ENCODE results near the gene GPM6B.

DNA sequence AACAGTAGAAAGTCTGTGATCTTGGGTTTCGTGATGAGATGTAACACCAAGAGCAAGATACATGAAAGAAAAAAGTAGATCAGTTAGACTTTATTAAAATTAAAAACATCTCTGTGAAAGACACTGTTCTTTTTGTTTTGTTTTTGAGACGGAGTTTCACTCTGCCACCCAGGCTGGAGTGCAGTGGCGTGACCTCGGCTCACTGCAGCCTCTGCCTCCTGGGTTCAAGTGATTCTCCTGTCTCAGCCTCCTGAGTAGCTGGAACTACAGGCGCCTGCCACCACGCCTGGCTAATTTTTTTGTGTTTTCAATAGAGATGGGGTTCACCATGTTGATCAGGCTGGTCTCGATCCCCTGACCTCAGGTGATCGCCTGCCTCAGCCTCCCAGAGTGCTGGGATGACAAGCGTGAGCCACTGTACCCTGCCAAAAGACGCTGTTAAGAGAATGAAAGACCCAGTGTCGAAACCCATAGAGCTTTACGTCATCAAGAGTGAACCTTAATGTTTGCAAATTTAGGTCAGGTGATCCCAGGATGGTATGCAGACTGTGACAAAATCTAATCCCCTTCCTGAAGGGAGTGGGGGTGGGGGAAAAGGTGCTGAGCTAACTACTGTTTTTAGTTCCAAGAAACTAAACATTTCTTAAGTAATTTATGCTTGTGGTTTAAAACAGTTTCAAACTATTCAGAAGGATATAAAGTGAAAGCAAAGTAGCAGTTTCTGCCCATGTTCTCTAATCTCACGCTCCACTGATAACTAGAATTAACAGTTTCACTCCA lies 74.3 kb downstream of the GPM6B start:
- TF ChIP-seq, protein P1, sequence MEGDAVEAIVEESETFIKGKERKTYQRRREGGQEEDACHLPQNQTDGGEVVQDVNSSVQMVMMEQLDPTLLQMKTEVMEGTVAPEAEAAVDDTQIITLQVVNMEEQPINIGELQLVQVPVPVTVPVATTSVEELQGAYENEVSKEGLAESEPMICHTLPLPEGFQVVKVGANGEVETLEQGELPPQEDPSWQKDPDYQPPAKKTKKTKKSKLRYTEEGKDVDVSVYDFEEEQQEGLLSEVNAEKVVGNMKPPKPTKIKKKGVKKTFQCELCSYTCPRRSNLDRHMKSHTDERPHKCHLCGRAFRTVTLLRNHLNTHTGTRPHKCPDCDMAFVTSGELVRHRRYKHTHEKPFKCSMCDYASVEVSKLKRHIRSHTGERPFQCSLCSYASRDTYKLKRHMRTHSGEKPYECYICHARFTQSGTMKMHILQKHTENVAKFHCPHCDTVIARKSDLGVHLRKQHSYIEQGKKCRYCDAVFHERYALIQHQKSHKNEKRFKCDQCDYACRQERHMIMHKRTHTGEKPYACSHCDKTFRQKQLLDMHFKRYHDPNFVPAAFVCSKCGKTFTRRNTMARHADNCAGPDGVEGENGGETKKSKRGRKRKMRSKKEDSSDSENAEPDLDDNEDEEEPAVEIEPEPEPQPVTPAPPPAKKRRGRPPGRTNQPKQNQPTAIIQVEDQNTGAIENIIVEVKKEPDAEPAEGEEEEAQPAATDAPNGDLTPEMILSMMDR (IDR thresholded peaks at IDR 0.05), result no peak
- no peak for TF ChIP-seq ZFX (IDR thresholded peaks at IDR 0.05; ENCODE audit: borderline replicate concordance)

All from 22Rv1 (cell line).